T1000 (cell line): Measurements from ENCODE around the gene SPDYE6.
"Not testable (repeated sequence)": the region's sequence is repeated elsewhere in the genome, so short reads cannot be mapped to it uniquely, and the experiment has no call there.

ENCODE experiments used
- DNase-seq: peaks from one replicate; lab custom pipeline; 2025; ENCODE audit warnings: mixed read lengths; lab: John Stamatoyannopoulos, UW

The SPDYE6 gene

GRCh38 chr7:102363549-102364393 lies 7.5 kb upstream of the SPDYE6 start:
- DNase-seq: peak; percentile 88

- DNase-seq: not testable (repeated sequence)
Observed at GRCh38 chr7:102346983-102347382, 9.3 kb downstream of the SPDYE6 start.

GRCh38 chr7:102340599-102341368 lies 15.5 kb downstream of the SPDYE6 start:
- not testable (repeated sequence) for DNase-seq

DNA sequence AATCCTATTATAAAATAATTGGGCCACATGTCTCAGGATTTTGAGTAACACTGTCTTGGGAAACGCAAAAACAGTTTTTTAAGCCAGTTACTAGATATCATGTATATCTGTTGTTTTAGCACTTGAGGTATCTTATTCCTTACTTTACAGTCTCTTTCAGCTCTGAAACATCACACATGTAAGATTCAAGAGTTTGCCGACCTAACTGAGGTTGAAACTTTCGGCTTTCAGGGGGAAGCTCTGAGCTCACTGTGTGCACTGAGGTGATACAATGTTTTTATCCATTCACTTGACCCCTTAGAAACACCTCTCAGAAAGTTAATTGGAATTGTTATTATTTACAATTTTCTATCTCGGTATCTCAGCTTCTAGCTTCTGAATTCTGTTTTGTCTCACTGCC lies 18.8 kb downstream of the SPDYE6 start:
- not testable (repeated sequence) for DNase-seq

DNA sequence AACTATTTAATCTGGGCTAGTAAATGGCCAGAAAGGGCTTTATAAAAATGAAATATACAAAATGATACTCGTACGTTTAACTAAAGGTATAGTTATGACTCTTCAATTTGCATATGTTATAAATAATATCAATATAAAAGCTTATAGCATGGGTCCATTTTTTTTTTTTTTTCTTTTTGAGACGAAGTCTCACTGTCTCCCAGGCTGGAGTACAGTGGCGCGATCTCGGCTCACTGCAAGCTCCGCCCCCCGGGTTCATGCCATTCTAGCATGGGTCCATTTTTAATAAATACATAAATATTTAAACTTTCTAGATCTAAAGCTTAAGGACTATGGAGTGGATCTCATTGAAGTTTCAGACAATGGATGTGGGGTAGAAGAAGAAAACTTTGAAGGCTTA lies 19.2 kb downstream of the SPDYE6 start:
- DNase-seq: not testable (repeated sequence)

- not testable (repeated sequence) for DNase-seq
Observed at GRCh38 chr7:102335574-102335973, 20.7 kb downstream of the SPDYE6 start.

GRCh38 chr7:102330666-102331460 lies 25.4 kb downstream of the SPDYE6 start:
- DNase-seq: not testable (repeated sequence)

GRCh38 chr7:102329366-102329765 lies 26.9 kb downstream of the SPDYE6 start:
- not testable (repeated sequence) for DNase-seq

GRCh38 chr7:102328863-102329262 lies 27.4 kb downstream of the SPDYE6 start:
- not testable (repeated sequence) for DNase-seq

DNA sequence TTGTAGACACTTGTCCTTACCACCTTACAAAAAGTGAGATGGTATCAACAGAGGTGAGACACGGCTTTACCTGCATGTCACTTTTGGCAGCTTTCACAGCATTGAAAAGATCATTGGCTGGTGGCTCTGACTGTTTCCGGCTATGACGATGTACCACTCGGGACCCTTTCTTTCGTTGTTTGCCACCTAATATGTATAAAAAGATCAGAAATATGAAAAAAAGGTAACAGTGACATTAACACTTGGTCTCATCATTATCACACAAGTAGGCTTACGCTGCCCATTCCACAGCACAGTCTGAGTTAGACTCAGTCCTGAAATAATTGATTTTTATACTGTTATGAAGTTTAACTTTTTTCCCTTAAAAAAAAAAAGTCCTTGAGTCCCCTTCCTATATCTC lies 29.1 kb downstream of the SPDYE6 start:
- DNase-seq: not testable (repeated sequence)

- DNase-seq: no peak
Observed at GRCh38 chr7:102326157-102326889, 29.9 kb downstream of the SPDYE6 start.

GRCh38 chr7:102325106-102325505 lies 31.1 kb downstream of the SPDYE6 start:
- not testable (repeated sequence) for DNase-seq

DNA sequence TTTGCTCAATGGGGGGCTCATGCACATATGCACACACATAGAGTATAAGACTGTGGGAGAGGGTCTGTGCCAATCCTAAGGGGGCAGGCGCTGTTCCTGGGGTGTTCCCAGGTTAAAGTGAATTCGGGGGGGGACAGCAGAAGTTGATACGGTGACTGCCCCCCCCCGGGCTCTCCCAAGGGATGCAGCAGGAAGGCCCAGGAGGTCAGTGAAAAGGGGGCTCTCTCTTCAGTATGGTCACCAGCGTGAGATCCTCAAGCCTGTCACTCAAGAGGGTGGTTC lies 32.4 kb downstream of the SPDYE6 start:
- DNase-seq: no peak

GRCh38 chr7:102322202-102322715 lies 34.0 kb downstream of the SPDYE6 start:
- no peak for DNase-seq

DNA sequence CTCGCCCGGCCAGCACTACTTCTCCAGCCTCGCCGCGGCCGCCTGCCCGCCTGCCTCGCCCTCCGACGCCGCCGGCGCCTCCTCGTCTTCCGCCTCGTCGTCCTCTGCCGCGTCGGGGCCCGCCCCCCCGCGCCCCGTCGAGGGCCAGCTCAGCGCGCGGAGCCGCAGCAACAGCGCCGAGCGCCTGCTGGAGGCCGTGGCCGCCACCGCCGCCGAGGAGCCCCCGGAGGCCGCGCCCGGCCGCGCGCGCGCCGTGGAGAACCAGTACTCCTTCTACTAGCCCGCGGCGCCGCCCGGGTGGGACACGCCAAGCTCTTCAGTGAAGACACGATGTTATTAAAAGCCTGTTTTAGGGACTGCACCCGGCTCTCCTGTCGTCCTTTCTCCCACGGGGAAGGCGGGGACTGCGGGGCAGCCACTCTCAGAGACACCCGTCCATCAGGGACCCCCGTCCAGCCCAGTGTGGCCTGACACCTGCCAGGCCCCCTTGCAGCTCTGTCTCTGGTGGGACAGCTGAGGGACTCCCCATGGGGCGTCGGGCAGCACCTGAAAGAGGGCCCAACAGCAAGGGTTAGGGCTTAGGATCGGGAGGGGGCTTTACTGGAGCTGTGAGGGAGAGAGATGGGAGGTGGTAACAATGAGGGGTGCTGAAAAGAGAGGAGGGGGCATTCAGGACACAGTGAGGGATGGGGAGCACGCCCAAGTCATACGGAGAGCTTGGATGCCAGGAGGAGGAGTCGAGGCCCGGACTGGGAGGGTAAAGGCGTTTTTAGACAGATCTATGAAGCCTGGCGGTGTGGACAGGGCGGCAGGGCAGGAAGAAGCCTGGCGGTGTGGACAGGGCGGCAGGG lies 34.7 kb downstream of the SPDYE6 start:
- no peak for DNase-seq

- no peak for DNase-seq
Observed at GRCh38 chr7:102320601-102321350, 35.5 kb downstream of the SPDYE6 start.

- DNase-seq: no peak
Observed at GRCh38 chr7:102320181-102320580, 36.1 kb downstream of the SPDYE6 start.

DNA sequence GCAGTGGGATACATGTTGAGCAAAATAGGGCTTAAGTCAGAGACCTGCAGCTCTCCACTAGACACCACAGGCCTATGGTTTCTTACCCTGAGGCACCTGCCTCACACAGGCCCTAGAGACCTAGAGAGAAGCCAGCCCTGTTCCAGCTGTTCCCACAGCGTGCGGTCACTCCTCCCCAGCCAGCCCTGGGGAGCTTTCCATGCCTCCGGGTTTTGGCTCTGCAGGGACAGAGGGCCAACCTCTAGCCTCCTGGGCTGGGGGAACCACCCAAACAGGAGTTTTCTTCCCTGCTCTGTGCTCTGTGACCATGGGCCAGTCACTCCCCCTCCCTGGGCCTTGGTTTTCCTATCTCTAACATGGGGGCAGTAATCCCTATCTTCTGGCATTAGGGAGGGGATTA lies 36.6 kb downstream of the SPDYE6 start:
- no peak for DNase-seq

DNA sequence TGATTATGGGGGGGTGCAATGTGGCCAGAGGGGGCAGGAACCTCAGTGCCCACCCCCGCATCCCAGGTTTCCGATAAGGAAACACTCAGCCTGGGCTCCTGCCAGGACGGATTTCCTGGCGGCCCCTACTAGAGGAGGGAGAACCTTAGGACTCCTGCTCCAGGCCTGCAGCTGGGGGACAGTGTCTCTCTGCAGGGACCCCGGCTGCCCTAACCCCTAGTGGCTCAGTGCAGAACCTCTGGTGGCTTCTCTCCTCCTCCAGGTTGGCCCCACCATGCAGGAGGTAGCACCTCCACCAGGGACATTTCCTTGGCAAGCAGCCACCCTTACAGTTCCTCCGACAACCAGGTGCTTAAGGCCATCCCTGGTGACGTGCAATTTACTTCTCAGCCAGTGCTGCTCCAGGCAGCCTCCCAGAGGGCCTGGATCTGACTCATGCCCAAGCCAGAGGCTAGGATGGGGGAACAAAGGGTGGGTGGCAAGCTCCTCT lies 37.7 kb downstream of the SPDYE6 start:
- no peak for DNase-seq
